GM19468 (cell line): Measurements from ENCODE around the gene ABHD3.
"Not testable (repeated sequence)": the region's sequence is repeated elsewhere in the genome, so short reads cannot be mapped to it uniquely, and the experiment has no call there.

Experiments
- ATAC-seq: cut with Tn5 transposase; IDR thresholded peaks from one replicate; pipeline ENCODE4 v1.9.1; 2021; ENCODE audit warnings: mild to moderate bottlenecking, moderate library complexity, moderate number of reproducible peaks; ENCODE audit not compliant: unreplicated experiment; ENCODE audit errors: extremely low read depth

ABHD3 gene

DNA sequence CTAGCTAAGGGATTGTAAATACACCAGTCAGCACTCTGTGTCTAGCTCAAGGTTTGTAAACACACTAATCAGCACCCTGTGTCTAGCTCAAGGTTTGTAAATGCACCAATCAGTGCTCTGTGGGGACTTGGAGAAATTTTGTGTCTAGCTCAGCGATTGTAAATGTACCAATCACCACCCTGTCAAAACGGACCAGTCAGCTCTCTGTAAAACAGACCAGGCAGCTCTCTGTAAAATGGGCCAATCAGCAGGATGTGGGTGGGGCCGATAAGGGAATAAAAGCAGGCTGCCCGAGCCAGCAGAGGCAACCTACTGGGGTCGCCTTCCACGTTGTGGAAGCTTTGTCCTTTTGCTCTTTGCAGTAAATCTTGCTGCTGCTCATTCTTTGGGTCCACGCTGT, 2.6 kb upstream of the ABHD3 start:
- not testable (repeated sequence) for ATAC-seq

DNA sequence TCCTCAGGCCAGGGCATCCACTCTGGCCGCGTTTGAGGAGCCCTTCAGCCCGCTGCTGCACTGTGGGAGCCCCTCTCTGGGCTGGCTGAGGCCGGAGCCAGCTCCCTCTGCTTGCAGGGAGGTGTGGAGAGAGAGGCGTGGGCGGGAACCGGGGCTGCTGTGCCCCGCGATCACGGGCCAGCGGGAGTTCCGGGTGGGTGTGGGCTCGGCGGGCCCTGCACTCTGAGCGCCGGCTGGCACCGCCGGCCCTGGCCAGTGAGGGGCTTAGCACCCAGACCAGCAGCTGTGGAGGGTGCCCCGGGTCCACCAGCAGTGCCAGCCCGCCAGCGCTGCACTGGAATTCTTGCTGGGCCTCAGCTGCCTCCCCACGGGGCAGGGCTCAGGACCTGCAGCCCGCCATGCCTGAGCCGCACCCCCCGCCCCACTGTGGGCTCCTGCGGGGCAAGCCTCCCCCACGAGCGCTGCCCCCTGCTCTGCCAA, 1.9 kb upstream of the ABHD3 start:
- ATAC-seq, result no peak

DNA sequence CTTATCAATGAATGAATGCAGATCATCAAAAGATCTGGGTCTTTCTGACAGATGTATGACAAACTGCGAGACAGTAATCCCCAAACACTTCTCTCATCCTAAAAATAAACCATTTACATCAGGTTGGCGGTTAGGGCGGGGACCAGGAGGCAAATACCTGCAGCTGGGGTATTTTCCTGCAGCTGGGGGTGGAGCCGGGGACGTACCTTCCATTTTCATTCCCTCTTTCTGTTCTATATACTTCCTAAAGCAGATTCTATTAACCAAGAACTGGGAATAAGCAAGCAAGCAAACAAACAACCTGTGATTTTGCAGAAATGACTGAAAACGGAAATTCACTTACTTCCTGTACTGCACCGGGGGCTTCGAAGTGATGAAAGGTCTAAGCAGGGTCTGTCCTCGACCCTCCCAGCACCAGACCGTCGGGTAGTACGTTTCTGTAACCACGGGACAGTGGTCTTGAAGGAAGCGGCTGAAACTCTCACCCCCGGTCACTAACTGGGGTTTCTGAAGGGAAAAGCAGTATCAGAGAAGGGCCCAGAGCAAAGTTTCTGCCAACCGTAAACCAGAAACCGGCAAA, 1.2 kb downstream of the ABHD3 start:
- no peak for ATAC-seq

DNA sequence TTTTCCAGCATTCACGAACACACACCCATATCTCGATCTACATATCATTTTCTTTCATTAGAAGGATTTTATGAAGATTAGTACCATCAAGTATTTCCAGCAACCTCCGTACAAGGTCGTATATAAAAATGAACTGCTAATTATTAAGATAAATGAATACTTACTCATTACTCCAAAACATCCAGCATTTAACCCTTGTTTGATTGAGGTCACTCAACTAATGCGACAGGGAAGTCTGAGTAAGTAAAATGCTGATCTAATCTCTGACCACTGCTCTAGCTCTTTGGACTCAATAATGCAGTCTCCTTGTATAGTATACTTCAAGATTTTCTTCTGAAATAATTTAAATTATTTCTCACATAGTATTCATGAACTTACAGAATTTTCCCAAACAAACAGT, 2.0 kb downstream of the ABHD3 start:
- no peak for ATAC-seq

DNA sequence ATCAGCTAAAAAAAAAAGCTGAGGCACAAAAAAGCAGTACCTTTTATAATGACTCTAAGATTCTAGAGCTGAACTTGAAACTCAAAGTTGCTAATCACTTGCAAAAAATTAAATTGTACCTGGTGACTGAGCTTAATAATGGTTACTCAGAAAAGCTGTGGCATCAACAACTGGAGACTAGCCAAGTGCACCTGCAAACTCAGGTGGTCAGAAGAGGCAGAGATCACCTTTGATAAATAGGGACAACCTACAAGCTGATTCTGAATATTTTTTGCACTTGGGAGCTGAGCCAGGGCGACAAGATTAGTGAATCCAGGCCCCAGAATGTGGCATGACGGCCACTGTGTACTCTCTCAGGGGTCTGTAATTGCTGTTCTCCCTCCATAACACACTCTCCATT, 3.0 kb downstream of the ABHD3 start:
- no peak for ATAC-seq

DNA sequence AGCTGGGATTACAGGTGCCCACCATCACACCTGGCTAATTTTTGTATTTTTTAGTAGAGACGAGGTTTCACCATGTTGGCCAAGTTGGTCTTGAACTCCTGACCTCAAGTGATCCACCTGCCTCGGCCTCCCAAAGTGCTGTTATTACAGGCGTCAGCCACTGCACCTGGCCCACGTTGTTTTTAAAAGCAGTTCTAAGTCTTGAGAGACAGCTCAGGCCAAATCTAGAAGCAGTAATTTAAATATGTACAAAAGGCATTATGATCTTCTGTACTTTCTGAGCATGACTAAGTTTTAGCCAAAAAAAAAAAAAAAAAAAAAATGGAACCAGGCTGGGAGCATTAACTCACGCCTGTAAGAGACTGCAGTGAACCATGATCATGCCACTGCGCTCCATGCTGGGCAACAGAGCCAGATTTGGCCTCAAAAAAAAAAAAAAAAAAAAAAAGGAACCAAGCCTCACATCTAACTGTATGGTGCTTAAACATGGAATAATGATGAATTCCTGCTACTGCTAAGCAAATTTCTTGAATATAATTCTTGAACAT, 4.0 kb downstream of the ABHD3 start:
- ATAC-seq, result no peak

DNA sequence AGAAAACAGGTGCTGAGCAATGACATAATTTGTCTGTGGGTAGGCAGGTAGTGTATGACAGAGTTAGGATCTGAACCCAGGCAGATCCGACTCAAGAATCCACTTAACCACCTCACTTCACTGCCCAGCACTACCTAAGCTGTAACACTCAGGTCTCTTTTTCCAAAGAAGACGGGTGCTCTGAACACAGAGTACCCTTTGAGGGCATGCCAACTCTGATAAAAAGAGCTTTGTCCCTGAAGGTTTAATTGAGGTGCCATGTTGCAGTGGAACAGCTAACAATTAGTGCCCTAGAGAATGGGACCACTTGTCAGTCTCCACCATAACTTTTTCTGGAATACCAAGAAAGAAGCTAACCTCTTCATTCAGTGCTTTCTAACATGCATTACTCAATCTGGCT, 11.3 kb downstream of the ABHD3 start:
- no peak for ATAC-seq

DNA sequence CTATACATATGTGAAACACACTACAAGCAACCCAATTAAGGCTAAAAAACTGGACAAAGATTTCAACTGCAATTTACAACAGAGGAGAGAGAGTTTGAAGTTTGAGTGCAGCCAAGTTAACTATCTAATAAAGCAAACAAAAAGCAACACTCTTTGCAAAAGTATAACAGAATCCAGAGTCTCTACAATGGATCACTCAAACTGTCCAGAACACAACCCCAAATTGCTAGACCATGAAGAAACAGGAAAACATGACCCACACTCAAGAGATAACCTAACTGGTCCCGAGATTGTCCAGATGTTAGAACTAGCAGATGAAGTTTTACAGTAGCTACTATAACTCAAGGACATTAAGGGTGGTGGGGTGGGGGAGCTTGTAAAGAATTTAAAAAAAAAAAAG, 14.8 kb downstream of the ABHD3 start:
- no peak for ATAC-seq

DNA sequence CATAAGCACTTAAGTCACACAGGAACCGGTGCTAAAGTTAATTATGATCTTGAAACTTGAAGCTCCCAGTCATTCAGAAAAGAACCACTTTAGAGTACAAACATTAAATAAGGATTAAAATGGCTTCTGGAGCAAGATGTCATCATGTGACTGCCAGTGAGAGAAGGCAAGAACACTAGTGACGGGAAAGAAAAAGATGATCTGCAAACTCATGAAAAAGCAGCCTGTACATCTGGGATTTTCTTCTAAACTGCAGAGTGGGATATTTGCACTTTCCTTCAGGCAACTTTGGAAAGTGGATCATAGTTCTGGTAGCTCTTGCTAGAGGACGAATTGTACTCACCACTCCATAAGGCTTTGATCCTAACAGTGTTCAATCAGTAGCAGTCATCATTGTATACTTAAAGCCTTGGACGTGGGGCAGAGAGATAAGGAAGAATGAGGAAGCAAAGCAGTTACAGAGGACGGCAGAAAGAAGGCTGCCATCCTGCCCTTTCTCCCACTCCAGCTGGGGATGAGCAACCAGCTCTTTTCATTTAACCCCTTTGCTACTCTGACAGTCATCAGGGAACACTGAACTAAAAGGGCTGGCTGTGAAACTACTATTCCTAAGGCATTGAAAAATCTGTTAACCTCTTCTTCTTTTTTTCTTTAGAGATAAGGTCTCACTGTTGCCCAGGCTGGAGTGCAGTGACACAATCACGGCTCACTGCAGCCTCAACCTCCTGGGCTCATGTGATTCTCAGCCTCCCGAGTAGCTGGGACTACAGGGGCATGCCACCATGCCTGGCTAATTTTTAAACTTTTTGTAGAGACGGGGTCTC, 18.1 kb downstream of the ABHD3 start:
- ATAC-seq, result no peak

DNA sequence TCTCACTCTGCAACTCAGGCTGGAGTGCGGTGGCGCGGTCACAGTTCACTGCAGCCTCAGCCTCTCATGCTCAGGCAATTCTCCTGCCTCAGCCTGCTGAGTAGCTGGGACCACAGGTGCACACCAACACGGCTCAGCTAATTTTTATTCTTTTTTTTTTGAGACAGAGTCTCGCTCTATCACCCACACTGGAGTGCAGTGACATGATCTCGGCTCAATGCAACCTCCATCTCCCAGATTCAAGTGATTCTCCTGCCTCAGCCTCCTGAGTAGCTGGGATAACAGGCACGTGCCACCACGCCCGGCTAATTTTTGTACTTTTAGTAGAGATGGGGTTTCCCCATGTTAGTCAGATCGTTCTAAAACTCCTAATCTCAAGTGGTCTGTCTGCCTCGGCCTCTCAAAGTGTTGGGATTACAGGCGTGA, 19.0 kb downstream of the ABHD3 start:
- ATAC-seq, result peak; percentile 51

DNA sequence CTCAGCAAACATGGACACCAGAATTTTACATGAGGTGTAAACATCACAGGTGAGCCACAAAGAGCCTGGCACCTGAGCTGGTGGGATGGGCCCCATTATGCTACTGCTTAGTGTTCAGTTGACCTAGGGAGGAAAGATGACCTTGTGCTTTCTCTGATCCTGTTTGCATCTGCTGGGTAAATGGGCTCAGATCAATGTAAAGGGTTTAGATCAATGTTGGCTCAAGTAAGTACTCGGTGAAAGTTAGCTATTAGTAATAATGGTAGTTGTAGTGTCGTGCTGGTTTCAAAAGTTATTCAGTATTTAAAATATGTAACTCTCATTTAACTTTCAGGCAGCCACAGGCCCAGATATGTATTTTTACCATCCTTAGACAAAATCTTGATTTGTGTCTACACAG, 19.8 kb downstream of the ABHD3 start:
- peak; percentile 30 for ATAC-seq

DNA sequence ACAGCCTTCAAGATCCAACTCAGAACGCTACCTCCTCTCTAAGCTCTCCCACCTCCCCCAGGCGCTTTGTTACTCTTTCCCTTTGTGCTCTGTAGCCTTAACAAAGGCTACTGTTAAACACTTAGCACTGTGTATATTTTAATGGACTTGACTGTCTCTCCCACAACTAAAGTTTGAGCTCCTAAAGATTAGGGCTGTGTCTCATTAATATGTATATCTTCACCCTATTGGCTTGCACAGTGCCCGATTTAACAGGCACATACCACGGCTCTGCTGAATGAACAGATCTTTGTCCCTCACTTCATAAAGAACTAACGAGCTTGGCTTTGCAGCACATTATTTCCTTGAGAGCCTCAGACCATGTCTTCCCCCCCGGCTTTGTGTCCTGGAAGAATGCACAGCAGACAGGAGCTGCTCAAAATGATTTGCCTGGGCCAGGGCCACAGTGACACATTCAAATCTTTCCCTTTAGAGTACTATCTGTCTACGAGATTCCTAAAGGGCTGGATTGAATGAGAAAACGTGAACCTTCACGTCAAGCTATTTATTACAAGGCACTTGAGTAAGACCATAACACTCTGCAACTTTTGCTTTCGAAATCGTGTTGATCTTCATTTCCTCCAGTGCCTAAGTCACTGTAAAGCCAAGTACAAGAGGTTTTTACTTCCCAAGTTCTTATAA, 22.1 kb downstream of the ABHD3 start:
- ATAC-seq, result no peak

DNA sequence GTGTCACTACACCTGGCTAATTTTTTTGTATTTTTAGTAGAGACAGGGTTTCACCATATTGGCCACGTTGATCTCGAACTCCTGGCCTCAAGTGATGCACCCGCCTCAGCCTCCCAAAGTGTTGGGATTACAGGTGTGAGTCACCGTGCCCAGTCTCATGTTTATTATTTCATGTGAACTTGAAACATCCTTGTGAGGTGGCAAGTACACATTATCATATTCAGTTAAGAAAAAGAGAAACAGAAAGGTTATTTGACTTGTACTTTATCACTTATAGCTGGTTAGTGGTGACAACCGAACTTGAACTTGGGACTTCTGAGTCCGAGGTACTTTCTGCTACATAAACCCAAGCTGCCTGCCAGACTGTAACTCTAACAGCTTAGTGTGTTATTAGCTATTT, 24.4 kb downstream of the ABHD3 start:
- no peak for ATAC-seq

DNA sequence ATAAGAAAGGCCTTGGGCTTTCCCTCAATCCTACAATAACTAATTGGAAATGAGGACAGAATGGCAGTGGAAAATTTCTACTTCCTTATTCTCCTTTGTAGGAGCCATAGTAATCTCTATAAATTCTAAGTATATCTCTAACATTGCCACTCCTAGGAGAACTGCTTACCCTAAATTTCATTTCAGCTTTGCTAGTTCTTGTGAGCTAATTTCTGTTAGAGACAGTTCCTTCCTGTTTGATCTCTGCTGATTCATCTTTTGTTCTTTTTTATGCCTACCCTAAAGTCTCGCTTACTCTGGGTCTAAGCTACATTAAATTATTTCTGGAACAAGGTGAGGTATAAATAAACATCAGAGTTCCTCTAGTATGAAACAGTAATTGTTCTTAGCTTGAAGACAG, 25.7 kb downstream of the ABHD3 start:
- no peak for ATAC-seq

DNA sequence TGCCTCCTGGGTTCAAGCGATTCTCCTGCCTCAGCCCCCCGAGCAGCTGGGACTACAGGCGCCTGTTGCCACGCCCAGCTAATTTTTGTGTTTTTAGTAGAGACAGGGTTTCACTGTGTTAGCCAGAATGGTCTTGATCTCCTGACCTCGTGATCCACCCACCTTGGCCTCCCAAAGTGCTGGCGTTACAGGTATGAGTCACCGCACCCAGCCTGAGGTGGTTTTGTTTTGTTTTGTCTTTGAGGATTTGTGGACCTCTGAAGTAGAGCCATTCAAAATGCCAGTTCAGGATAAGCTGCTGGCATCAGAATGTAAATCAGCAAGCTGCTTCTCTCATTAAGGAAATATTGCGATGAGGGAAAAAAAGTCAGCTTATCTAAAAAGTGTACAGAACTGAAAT, 29.2 kb downstream of the ABHD3 start:
- ATAC-seq, result not testable (repeated sequence)

DNA sequence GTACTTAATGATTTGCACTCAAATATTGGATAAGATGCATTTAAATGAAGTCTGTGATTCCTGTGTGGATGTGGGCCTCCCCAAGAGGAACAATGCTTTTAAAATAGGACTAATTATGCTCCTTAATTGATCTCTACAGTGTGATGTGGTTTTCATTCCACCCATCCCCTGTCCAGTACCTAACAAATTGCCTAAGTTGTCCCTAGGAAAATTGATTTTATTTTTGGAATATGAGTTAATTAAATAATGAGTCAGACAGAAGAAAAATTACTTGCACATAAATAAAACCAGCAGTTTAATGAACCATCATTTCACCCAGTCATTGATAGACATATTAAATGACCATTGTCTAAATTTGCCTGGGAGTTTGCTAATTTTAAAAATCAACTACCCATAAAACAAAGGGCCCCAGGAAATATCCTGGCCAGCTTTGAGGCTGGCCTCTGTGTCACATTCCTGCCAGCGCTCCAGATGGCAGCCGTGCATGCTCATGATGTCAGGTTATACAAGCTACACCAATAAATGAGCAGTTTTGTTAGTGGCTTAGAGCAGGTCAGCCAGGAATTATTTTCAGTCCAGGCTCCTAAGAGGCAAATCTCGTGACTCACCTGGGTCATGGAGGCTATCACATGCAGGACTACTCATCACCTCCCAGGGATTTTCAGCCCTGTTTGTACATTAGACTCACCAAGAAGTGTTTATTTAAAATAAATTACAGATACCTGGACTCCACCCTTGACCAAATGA, 31.9 kb downstream of the ABHD3 start:
- ATAC-seq, result no peak

DNA sequence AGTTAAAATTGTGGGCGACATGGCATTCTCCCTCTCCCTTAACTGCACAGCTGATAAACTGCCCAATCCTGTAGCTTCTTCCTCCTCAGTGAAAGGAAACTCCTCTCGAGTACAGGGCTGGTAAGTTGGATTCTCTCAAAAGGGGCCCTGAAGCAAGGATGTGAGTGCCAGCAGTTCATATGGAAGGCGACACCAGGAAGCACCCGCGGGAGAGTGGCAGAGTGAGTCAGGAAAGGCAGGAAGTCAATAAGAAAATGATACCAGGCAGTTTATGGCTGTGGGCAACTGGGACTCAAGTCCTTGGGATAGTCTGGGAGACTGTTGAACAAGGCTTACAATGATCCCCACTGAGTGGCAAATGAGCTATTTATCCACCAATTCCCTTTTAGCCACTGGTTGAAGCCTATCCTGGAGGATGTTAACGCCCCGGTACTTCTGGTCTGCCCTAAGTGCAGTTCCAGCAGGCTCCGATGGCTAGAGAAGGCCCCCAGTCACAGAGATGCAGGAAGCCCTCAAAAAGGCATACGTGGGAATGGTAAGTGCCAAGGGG, 34.8 kb downstream of the ABHD3 start:
- ATAC-seq, result no peak

DNA sequence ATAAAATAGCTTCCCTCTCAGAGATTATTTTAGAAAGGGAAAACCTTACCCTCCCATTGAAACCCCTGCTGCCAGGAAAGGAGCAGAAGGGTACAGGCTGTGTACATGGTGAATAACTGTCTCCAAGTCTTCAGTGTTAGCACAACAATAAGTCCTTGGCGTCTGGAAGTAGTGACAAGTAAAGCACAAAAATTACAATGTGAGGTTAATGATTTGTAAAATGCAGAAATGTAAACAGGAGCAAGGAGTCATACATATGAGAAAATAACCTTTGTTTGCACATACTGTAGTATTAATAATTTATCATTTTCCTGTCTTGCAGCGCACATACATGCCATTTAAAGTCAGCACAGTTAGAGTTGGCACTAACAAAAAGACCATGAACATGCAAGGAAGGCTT, 40.5 kb downstream of the ABHD3 start:
- no peak for ATAC-seq

DNA sequence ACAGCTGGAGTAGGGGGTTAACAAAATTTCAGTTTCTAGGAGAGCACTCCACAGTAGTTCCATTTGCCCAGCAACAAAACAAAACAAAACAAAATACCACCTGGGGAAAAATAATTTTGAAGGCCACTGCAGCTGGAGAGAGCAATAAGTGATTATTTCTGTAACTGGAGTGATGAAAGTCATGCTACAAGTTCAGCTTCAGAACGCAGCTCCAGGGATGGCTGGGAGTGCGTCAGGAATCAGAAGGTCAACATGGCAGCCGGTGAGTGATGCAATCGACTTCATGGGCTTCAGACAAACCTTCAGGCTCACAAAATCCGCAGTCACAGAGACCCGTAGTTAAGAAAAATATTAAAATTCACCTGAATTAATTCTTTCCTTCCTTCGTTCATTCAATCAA, 41.0 kb downstream of the ABHD3 start:
- ATAC-seq, result no peak

DNA sequence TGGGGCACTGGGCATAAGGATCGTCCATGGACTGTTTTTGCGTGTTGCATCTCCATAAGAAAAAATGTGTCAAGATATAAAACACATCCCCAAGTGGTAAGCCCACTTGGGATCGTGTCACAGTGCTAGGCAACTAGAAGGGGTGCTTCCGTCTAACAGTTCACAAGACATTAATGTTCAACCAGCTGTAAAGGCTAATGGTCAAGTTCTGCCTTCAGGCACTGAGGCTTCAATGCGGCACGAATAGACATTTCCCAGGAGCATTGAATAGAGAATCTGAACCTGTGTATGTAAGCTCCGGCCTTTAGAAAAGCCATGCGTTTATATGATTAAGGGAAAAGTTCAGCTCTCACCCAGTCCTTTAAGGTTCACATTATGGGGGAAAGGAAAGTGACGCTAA, 42.0 kb downstream of the ABHD3 start:
- ATAC-seq, result no peak
